GM21367 (cell line): ENCODE results near the gene CAD.
"Not testable (repeated sequence)": the region's sequence is repeated elsewhere in the genome, so short reads cannot be mapped to it uniquely, and the experiment has no call there.

Experiments
- ATAC-seq: cut with Tn5 transposase; IDR thresholded peaks from one replicate; pipeline ENCODE4 v1.9.1; 2021; ENCODE audit not compliant: unreplicated experiment

Gene CAD

DNA sequence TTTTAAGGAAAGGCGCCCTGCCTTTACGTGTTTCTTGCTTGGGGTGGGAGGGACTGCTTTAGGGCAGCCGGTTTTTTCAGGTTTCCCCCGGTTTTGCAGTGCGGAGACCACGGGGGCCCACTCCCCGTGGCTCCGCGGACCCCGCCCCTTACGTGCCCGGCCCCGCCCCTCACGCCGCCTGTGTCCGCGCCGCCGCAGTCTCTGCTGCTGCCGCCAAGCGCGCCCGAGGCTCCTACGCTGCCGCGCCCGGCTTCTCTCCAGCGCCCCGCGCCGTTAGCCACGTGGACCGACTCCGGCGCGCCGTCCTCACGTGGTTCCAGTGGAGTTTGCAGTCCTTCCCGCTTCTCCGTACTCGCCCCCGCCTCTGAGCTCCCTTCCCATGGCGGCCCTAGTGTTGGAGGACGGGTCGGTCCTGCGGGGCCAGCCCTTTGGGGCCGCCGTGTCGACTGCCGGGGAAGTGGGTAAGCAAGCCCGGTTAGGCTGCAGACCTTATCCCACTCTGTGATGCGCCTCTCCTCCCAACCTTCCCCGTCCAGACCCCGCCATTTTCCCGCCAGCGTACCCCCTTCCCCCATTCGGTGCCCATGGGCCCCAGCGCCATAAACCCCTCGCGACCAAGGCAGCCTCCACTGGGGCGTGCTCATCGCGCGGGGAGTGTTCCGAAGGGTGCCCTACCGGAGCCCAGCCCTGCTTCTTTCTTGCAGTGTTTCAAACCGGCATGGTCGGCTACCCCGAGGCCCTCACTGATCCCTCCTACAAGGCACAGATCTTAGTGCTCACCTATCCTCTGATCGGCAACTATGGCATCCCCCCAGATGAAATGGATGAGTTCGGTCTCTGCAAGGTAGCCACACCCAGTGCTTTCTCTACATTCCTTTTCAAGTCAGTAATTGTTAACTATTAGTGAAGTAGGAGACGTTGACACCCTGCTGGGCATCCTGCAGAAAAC is at the start of gene CAD:
TSS of gene CAD (plus strand) at position 197 of the 949 bp plus-strand sequence. CDS start at position 380, 183 bp downstream.
- ATAC-seq, result peak; percentile 74

- ATAC-seq, result no peak
Measured at GRCh38 chr2:27170581-27171337, 46.4 kb upstream of the CAD start.

DNA sequence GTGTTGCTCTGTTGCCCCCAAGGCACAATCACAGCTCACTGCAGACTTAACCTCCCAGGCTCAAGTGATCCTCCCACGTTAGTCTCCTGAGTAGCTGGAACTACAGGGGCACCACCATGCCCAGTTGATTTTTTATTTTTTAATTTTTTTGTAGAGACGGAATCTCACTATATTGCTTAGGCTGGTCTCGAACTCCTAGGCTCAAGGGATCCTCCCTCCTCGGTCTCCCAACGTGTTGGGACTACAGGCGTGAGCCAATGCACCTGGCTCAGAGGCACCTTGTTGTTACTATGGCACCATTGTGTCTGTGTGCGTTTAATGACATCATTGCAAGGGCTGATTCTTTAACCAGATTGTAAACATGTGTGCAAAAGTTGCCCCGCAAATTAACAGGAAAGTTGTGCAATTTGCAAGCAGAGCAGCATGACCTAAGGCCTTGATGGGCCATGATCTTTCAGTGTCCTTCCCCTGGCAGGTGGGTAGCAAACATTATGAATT is 45.8 kb upstream of the CAD start:
- no peak for ATAC-seq

- ATAC-seq, result no peak
Measured at GRCh38 chr2:27174638-27175037, 42.5 kb upstream of the CAD start.

- no peak for ATAC-seq
Measured at GRCh38 chr2:27175330-27175729, 41.8 kb upstream of the CAD start.

- ATAC-seq, result not testable (repeated sequence)
Measured at GRCh38 chr2:27175781-27176180, 41.4 kb upstream of the CAD start.

- ATAC-seq, result no peak
Measured at GRCh38 chr2:27177441-27178351, 39.5 kb upstream of the CAD start.

- no peak for ATAC-seq
Measured at GRCh38 chr2:27178469-27178868, 38.7 kb upstream of the CAD start.

DNA sequence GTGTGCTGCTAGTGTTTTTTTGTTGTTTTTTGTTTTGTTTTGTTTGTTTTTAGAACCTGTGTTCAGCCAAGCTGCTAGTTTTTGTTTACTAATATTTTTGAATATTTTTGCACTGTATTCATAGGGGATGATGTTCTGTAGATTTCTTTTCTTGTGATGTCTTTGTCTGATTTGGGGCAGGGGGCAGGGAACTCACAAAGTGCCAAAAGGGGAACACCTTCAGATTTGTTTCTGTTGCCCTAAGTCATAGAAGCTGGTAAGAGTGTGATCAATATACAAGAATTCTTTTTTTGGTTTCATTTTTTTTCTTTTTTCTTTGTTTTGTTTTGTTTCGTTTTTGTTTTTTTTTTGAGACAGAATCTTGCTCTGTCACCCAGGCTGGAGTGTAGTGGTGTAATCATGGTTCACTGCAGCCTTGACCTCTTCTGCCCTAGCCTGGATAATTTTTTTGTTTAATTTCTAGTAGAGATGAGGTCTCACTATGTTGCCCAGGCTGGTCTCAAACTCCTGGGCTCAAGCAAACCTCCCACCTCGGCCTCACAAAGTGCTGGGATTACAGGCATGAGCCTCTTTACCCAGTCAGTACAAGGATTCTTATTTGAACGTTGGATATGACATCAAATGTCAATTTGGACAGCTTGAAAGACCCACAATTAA is 37.7 kb upstream of the CAD start:
- ATAC-seq, result no peak

DNA sequence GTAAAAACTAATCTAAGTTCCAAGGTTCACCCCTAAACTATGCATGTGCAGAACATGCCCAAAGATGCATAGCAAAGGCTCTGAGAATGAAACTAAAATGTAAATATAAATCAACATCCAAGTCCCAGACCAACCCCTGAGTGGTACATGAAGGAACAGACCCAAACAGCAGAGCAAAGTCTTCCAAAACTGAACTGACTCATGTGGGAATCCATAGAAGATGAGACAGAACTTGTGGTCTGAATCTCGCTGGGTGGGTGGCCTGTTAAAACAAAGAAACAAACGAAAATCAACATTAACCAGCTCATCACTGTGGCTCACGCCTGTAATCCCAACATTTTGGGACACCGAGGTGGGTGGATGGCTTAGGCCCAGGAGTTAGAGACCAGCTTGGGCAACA is 34.8 kb upstream of the CAD start:
- ATAC-seq, result no peak

DNA sequence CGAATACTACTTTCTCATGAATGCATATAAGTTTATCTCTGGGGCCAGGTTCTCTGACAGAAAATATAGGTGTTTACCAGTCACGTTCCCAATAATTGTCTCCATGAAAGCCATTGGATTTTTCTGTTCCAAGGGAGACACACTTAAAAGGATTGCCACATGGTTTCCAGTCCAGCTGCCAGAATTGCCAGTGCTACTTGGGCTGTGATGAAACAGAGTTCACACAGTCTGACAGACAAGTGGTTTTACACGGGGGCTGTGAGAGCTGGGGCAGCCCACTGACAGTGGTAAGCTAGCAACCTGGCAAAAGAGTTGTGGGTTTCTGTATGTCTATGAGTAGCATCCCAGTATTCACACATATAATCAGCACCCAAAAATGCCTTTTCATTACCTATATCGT is 33.1 kb upstream of the CAD start:
- no peak for ATAC-seq

GRCh38 chr2:27185331-27186026 is 31.7 kb upstream of the CAD start:
- ATAC-seq, result no peak

DNA sequence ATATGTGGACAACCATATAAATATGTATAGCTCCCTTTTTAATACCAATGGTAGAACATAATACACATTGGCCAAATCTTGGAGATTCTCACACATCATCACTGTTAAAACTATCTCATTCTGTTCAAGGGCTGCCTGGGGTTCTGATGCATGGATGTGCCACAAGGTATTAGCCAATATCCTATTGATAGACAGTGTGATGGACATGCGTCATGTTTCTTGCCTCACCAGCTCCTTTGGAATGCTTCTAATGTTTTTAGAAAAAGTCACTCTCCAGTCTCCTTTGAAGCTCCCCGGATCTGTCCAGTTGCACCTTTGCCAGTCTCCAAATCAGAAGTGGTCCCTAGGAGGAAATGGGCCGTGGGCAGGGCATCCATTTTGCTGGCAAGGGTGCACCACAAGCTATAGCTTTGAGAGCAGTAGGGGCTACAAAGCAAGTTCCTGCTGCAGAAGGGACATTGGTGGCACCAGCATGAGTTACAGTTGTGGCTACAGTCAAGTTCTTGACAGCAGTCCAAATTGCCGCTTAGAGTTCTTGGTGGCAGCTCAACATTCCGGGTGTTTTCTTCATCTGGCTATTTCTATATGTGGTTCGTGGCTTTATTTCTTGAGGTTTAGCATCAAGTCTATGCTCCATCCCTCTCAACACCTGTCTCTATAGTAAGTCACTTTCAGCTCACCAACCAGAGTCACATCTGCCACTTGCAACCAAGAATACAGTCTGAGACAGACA is 30.4 kb upstream of the CAD start:
- ATAC-seq, result no peak

DNA sequence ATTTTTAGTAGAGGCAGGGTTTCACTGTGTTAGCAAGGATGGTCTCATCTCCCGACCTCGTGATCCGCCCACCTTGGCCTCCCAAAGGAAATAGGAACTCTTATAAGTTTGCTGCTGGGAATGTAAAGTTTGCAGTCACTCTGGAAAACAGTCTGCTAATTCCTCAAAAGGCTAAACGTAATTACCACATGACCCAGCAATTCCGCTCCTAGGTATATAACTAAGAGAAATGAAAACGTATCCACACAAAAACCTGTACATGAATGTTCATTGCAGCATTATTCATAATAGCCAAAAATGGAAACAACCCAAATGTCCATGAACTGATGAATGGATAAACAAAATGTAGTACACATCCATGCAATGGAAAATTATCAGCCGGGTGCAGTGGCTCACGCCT is 27.2 kb upstream of the CAD start:
- ATAC-seq, result no peak

- ATAC-seq, result no peak
Measured at GRCh38 chr2:27191070-27191829, 25.9 kb upstream of the CAD start.

DNA sequence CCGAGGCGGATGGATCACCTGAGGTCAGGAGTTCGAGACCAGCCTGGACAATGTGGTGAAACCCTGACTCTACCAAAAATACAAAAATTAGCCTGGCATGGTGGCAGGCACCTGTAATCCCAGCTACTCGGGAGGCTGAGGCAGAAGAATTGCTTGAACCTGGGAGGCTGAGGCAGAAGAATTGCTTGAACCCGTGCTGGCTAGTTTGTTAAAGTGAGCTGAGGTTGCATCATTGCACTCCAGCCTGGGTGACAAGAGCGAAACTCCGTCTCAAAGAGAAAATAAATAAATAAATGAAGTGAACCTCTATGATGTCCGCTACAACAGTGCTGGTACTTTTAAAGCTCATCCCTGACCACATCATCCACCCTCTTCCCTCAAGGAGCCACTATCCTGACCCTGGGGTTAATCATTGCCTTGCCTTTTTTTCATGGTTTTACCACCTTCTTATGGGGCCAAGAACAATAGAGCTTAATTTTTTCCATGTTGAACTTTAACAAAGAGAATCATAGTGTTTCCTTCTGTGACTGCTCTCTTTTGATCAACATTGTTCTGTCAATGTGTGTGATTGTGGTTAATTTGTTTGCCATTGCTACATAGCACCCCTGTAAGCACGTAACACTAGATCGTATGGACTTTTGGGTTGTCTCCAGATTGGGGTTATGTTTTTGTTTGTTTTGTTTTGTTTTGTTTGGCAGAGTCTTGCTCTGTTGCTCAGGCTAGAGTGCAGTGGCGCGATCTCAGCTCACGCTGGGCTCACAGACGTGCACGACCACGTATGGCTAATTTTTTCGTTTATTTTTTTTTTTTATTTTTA is 22.4 kb upstream of the CAD start:
- no peak for ATAC-seq

GRCh38 chr2:27195799-27196198 is 21.4 kb upstream of the CAD start:
- not testable (repeated sequence) for ATAC-seq
